Measurements from ENCODE around the gene TMEM115. TPM values are rescaled to one million over a fixed set of nuclear protein-coding genes. Genes with fewer than 3 reads are reported as not detected.

Gene TMEM115
- polyA plus RNA-seq, 4 donors, result 33.8 to 52.1 (median 42.6) TPM

DNA sequence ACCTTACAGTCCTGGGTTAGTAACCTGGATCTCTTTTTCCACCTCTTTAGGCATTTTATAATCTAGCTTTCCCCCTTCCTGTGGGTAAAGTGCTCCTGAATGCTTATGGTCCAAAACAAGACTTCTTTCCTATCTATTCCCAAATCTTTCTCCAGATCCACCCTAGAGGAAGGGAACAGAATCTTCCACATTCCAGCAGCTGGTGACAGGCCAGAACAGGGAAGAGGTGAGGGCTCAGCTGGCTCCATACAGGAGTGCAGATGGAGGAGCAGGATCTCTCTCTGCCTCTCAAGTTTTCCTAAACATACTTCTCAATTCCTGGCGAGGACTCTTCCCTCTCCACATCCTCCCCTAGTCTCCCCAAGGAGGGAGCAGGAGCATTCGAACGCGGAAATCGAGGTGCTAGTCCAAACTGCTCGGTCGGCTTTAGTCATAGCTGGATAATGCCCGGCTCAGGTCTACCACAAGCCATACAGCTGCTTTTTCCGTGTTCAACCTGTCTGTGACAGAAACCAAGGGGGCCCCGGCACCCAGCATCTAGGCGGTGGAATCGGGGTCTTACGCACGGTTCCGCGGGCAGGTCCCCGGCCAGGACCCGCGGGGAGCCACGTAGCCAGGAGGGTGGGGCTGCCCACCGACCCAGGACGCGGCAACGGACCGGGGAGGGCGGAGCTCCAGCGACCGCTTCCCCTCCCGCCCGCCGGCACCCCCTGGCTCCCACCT lies 22.7 kb downstream of the TMEM115 start:
- no peak for DNase-seq (ENCODE audit: low read depth in 4 of 4, low spot score in 2 of 4)

DNA sequence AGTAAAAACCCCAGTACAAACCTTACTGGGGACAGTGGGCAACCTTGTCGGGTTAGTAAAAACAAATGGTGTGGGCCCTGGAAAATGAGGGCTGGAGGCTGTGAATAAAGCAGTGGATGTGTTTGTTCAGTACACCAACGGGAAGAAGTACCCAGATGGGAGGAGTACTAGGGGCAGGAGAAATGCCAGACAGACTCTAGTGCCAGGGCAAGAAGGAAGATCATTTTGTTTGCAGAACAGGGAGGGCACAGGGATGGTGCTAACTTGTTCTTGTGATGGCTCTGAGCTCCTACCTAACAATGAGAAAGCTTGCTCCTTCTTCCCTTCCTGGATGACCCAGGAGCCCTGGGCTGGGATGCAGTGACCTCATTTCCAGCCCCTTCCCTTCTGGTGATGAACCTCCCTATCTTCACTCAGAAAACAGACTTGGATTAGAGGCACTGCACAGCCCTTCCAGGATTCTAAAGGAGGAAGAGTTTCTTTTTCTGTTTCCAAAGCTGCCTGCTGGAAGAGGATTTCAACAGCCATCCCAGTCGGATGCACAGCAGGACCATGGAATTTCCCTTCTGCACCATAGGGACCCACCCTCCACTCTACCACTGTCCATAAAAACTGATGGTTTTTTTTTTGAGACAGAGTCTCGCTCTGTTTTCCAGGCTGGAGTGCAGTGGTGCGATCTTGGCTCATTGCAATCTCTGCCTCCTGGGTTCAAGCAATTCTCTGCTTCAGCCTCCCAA lies 24.8 kb downstream of the TMEM115 start:
- no peak for DNase-seq (ENCODE audit: low read depth in 4 of 4, low spot score in 2 of 4)

DNA sequence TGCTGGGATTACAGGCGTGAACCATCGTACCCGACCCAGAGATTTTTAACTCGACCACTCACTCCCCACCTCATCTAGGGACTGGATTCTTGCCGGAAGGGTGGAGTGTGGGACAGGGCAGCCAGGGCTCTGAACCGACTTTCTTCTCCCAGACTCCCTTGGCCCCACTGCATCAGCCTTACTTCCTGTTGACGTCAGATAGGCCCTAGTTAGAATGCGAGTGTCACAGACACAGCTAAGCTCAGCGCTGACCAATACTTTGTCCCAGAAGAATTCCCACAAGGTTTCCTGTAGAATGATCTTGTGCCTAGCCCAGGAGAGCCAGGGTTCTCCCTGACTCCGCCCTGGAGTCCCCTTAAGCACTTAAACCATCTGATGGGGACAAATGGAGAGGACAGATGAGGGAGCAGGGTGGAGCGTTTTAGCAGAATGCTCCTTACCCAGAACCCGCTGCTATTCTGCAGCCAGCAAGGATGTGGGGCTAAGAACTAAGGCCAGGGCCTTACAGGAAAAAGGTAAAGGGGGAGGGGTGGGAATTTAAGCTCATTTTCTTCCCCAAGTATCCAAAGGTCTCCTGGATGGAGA lies 25.5 kb downstream of the TMEM115 start:
- no peak for DNase-seq (ENCODE audit: low read depth in 4 of 4, low spot score in 2 of 4)

DNA sequence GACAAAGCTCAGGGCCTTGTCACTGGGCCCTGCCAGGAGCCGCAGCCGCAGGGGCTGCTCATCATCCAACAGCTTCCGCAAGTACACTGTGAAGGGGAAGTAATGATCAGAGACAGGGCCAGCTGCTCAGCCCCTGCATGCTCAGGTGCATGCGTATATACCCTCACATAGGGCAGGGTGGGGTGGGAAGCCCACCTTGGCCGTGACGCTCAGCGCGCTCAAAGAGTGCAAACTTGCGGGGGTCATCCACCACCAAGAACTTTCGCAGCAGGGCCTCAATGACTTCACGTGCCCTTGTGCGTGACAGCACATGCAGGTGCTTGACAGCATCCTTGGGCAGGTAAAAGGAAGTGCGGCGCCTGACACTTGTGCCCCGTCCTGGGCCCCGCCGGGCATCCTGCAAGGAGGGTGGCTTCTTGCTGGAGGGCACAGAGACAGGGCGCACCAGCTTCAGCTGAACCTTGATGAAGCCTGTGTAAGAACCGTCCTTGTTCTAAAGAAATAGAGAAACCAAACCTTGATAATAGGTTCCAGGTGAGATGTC lies 27.9 kb downstream of the TMEM115 start:
- no peak for DNase-seq (ENCODE audit: low read depth in 4 of 4, low spot score in 2 of 4)

DNA sequence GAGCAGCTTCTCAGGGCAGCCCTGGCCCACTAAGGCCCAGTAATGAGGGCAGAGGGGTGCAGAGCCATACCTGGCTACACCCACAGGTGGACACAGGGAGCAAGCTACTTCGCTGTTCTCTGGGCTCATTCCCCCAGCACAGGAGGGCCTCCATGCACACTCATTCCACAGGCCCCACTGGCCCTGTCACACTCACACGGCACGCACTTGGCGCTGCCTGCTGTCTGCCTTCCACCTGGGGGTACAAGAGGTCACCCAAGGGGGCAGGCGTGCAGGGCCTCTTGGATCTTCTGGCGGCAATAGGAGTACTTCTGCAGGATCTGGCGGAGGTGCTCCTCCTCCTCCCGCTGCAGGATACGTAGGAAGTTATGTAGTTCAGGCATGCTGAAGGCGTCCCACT lies 29.0 kb downstream of the TMEM115 start:
- DNase-seq (ENCODE audit: low read depth in 4 of 4, low spot score in 2 of 4), result no peak

DNA sequence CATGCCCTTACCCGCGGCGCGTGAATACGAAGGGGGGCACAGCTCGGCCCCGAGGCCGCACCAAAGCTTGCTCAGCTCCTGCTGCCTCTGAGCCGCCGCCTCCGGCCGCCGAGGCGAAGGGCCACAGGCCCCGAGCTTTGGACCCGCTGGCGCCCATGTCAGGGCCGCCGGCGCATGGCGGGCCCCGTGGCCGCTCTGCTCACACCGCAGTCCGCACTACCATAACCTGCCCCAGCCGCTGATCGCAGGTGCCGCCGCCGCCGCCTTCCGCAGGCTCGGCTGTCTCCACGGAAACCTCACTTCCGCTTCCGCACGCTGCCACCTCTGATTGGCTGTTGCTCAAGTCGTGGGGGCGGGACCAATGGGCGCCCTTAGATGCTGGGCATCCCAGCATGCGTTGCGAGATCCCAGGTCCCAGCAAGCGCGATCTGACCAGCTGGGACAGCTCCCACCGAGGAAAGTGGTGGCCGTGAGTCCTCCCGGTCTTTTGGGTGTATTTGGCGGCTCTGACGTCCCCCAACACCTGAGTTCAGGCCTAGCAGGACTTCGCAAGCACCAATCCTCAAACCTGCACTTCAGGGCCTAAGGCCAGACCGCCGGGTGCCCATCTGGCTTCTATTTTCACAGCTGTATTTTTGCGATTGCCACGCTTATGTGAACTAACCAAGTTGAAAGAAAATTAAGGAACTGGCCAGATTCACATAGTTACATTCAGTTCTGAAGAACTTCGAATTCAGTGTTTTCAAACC lies 31.2 kb downstream of the TMEM115 start, which contains the start of gene TUSC2:
Gene TUSC2, minus strand, starts transcription at position 281 of the 749 bp plus-strand sequence. Its CDS starts 124 bp downstream, at position 157.
- DNase-seq (ENCODE audit: low read depth in 4 of 4, low spot score in 2 of 4), result peak in 3 of 4 donors; percentile 88 to 97 (median 93)

DNA sequence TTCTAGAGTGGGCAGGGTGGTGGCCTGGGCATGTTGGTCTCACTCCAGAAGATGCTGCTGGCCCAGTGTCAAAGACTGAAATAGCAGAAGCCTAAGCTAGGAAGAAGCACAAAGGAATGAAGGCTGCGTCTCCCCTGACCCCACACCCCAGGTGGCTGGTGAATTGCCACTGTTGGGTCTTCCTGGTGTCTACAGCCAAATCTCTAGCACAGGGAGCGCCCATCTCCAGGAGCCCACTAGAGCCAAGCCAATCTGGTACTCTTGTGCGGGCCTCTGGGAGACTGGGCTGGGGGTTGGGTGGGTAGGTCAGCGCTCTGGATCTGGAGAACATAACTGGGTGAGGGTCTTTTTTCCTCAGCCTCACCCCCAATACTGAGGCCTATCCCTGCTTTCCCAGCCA lies 32.2 kb downstream of the TMEM115 start:
- DNase-seq (ENCODE audit: low read depth in 4 of 4, low spot score in 2 of 4), result no peak

DNA sequence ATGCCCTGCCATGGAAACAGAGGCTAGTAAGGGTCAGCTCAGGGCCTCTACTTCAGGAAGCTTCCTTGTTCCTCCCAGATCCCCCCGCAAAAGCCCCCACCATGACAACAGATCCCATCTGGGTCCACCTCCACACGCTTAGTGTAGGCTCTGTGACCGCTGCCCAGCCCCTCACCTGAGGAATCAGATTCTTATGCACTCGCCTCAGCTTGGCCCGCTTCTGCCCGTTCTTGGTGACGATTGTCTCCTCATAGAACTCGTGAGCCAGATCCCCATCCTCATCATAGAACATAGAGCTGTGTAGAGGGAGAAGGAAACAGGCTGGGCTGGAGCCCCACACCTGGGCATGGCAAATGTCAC lies 33.2 kb downstream of the TMEM115 start:
- no peak for DNase-seq (ENCODE audit: low read depth in 4 of 4, low spot score in 2 of 4)

DNA sequence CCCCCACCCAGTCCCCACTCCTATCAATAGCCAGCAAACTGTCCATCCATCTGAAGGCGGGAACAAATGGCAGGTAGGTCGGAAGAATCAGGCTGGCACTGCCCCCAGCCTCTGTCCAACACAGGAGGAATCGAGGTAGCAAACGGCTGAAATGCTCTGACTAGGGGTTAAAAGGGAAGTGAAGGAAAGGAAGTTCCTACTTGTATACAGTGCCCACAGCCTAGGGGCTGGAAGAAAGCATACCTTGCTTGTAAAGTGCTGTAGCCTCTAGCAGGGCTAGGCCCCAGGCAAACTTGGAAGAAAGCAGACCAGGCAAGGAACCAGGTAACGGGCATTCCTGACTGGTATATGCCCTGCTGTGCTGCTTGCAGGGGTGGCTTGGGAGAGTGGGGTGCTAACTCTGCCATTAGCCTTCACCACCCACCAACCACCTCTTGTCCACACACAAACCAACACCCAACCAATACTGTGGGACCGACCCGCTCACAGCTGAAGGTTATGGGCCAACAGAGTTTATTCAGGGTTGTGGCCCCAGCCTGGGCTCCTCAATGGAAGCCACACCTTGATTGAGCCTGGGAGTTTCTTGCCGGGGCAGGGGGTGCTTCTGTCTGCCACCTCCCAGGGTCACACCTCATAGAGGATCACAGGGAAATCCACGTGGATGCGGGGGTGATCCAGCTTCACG lies 33.7 kb downstream of the TMEM115 start:
- DNase-seq (ENCODE audit: low read depth in 4 of 4, low spot score in 2 of 4), result no peak

DNA sequence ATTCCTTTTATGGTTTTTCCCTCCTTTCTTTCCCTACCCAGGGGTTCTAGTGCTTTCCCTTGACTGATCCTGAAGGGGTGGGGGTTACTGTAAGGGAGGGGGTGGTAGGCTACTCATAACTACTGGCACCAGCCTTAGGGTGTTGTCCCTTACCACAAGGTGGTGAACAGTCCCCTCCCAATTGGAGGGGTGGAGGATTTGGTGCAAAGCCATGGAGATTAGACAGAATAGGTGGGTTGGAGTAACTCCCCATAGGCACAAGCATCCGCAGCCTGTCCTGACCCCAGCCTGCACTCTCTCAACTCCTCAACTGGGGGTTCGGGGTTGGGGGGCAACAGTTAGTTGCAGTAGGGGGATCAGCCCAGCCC lies 34.2 kb downstream of the TMEM115 start:
- no peak for DNase-seq (ENCODE audit: low read depth in 4 of 4, low spot score in 2 of 4)

DNA sequence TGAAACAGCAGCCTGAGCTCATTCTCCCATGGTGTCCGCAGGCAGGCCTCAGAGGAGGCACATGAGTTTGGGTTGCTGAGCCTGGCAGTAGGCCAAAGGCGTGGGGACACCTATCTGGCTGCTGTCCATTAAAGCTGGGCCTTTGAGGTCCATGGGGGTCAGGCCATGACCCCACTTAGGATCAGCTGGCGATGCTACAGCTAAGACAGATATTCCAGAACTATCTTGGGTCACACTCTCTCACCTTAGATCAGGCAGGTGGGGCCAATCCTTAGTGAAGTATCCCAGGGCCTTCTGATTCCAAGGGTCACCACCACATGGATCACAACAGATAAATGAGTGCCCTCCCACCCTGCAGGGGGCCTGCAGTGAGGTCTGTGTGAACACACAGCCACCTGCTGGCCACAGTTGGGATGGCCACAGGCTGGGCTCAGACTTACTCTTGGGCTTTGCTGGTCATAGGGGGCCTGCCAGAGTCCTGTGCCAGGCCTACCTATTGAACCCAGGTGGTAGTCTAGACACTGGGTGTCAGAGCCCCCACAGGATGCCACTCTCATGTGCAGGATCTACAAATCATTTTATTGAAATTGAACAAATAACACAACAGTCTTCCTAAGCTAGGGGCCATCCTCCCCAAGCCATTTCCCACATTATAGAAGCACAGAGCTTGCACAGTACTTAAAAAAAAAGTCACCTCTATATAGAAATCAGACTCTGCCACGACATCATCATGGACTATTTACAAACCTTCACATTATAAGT lies 34.8 kb downstream of the TMEM115 start:
- no peak for DNase-seq (ENCODE audit: low read depth in 4 of 4, low spot score in 2 of 4)

DNA sequence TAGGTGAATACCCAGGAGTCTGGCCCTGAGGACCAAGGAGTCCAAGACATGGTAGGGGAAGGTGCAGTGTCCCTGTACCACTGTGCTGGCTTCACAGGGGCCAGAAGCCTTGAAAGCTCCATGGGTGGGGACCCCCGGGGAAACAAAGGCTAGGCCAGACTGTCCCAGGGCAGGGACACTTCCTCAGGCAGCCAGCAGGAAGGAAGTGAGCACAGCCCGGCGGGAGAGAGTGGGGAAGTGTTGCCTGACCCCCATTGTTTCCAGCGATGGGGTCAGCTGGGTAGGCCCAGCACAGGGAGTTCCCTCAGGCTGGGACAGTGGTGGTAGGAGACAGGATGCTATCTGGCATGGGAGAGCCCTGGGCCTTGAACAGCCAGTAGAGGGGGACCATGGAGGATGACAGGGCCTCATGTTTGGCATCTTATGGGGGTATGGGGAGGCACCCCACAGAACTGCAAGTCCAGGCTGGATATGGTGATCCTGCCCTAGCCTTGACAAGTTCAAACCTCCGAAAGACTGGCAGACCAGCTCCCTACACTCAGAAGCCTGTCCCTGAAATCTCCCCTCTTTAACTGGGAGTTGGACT lies 35.6 kb downstream of the TMEM115 start:
- no peak for DNase-seq (ENCODE audit: low read depth in 4 of 4, low spot score in 2 of 4)

DNA sequence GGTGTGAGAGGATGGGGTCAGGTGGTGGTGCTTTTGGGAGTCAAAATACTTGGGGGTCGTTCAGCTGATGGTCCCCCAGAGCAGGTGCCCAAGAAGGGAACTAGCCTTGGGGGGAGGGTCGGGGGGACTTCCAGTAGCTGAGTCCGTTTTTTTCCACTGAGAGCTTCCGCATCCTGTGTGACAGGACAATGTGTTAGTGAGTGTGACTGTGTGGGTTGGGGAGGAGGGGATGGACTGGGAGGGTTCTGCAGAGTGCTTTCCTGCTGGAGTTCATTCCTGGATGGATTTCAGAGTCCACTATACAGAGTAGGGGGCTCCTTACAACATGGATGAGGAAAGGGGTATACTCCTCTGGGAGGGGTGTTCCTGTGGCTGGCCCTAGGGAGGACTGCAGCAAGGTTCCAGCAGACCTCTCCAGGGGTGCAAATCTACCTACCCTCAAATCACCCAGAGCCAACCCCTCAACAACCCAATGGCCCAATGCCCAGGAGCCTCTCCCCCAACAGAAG lies 36.2 kb downstream of the TMEM115 start:
- DNase-seq (ENCODE audit: low read depth in 4 of 4, low spot score in 2 of 4), result no peak

DNA sequence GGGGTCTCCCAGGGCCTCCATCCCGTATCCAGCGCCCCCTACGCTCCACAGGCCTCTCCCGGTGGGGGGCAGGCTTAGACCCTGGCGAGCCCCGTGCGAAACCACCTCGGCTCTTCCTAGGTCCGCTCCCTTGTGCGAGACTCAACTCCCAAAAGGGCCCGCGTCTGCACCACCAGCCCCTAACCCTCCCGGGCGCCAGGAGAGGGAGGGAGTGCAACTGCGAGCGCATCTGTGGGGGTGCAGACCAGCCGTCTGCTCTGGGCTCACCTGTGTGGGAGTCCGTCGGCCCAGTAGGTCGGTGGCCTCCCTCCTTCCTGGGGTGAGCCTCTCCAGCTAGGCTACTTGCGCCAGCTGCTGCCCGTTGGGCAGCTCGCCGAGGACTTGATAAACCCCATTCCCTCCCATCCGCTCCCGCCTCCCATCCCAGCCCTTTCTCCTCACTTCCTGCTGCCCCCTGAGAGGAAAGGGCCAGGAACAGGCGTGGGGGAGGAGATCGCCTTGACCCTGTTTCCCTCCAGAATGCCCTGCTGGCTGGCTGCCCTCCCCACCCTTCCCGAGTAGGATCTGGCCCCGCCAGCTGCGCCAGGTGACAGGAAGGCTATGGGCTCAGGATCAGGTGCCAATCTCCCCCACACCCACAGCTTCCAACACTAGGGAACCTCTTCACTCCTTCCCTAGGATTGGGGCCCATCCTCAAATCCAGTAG lies 36.8 kb downstream of the TMEM115 start, which contains the start of gene HYAL2:
Gene HYAL2, minus strand, starts transcription at position 360 of the 706 bp plus-strand sequence. CDS start 2,256 bp downstream, outside the sequence.
- no peak for DNase-seq (ENCODE audit: low read depth in 4 of 4, low spot score in 2 of 4)

DNA sequence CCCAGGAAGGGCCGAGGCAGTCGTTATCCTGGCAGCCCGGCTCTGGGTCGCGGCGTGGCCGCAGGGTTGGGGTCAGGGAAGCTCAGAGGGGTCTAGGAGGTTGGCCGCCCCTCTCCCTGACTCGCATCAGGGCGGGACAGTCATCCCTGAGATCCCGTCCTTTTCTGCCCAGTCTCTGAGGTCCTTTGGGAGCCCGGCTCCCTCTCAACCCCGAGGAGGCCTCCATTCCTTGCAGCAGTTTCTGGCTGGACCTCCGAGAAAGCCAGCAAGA lies 37.3 kb downstream of the TMEM115 start:
- no peak for DNase-seq (ENCODE audit: low read depth in 4 of 4, low spot score in 2 of 4)

DNA sequence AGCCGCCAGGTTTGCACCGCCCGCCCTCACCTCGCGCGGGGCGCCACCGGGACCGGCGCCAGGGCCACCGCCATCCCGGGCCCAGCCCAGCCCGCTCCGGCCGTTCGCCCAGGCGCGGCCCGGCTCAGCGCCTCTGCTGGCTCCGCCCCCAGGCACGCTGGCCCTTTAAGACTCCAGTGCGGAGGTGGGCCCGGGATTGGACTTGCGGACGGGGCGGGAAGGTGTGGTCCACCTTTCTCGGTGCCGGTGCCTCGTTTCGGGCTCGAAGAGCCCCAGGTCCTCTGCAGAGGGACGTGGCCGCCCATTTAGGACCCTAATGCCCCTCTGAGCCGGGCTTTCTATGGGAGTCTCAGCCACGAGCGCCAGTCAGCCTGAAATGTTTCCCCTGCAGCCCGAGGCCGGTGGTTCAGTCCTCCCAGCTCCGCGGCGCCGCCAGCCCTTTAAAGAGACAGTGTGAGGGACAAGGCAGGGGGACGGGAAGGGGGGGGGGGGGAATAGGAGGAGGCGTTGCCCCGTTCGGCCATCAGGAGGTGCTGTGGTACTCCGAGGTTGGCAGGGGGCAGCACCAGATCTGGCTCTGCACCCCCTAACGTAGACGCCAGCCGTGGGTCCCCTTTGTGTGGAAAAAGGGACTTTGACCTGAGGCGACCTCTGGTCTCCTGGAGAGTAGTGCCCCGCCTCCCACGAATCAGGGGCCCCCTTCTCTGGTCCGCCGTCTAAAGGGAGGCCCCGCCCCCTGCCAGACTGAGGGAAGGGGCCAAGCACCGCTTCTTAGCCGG lies 37.8 kb downstream of the TMEM115 start:
- peak; percentile 81 to 90 (median 86) for DNase-seq (ENCODE audit: low read depth in 4 of 4, low spot score in 2 of 4)

DNA sequence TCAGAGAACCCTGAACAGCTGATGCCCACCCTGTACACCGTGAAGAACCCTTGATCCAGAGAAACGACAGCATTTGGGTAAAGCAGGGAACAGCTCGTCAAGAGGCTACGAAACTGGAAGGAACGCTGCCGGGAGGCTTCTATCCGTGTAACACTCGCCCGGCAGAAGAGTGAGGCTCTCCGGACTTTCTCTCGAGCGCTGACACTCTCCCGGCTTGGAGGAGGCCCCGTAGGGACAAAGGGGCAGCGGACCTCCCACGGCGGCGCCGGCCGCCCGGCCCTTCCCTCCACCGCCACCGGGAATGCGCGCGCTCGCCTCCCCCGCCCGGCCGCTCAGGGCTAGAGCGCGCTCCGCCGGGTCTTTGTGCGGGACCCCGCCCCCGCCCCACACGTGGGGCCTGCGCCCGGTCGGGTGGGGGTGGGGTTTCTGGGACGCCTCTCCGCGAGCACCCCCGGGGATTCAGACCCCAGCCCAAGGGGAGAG lies 38.4 kb downstream of the TMEM115 start:
- no peak for DNase-seq (ENCODE audit: low read depth in 4 of 4, low spot score in 2 of 4)

Data from left renal cortex interstitium (tissue), 4 donors.